NCI-H748 (cell line): ENCODE measurements around the gene NBPF26.
"Not testable (repeated sequence)": the region's sequence is repeated elsewhere in the genome, so short reads cannot be mapped to it uniquely, and the experiment has no call there.

ENCODE experiments used
- DNase-seq: peaks from one replicate; lab custom pipeline; 2025; ENCODE audit not compliant: unreplicated experiment; lab: John Stamatoyannopoulos, UW

Gene NBPF26

GRCh38 chr1:120850537-120851421, 127.0 kb downstream of the NBPF26 start:
- peak; percentile 95 for DNase-seq

- DNase-seq, result not testable (repeated sequence)
Observed at GRCh38 chr1:120858144-120858543, 134.4 kb downstream of the NBPF26 start.

DNA sequence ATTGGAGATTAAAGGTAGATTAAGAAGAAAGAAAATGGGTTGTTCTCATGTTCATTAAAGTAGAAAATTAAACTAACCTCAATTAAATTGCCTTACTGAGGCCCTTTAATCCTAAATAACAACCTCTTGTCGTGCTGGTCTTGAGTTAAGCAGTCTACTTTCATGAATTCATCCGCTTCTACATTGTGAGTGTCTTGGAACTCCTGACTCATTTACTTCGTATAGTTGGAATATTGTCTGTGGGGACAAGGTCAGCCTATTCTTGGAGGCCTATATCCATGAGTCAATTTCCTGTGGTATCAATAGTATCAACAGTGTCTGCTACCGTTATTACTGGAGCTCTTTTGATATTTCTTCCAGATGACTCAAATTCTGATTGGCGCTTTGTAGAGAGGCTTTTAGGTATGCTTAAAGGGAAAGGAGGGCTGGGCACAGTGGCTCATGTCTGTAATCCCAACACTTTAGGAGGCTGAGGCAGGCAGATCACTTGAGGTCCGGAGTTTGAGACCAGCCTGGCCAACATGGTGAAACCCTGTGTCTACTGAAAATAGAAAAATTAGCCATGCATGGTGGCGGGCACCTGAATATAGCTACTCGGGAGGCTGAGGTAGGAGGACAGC, 136.0 kb downstream of the NBPF26 start:
- not testable (repeated sequence) for DNase-seq

DNA sequence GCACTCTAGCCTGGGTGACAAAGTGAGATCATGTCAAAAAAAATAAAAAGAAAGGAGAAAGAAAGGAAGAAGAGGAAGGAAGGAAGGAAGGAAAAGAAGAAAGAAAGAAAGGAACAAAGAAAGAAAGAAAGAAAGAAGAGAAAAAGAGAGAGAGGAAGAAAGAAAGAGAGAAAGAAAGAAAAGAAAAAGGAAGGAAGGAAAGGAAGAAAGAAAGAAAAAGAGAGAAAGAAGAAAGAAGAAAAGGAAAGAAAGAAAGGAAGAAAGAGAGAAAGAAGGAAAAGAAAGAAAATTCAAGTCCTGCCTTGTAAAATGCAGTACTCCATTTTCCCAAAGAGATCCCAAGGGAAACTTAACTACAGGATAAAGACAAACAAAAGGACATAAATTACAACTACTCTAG, 154.5 kb downstream of the NBPF26 start:
- not testable (repeated sequence) for DNase-seq

DNA sequence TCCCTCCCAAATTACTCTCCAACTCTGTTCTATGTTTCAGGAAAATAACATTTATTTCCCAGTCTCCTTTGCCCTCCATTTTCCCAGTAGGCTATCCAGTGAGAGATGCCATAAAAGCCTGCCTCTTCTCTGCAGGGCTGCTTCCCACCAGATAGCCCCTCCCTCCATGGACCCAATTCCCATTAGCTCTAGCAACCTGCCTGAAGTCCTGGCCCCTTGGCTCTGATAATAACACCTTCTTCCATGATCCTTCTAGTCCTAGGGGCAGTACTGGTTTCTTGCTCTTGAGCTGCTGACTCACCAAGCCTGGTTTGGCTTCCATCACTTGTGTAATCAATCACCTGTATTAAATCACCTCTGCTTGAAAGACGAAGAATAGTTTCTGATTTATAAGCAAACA, 156.3 kb downstream of the NBPF26 start:
- not testable (repeated sequence) for DNase-seq

DNA sequence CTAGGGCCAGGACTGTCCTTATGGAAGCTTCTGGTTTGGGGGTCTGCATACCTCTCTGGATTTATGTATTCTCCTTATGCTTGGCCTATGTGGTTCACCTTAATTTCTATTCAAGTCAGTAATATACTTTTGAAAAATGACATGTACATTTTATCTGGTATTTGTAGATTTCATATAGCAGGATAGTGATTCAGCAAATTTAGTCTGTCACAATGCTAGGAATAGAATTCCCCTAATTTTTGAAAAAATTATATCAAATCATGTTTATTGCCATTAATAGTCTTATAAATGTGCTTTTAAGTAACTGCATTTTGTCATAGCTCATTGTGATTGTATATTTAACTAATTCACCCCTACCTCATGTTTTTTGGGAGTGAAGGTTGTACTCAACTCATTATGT, 158.2 kb downstream of the NBPF26 start:
- not testable (repeated sequence) for DNase-seq
